DMS 273 (cell line): ENCODE data around the gene DMAP1.
"Not testable (repeated sequence)": the region's sequence is repeated elsewhere in the genome, so short reads cannot be mapped to it uniquely, and the experiment has no call there.

ENCODE experiments used
- DNase-seq: peaks from one replicate; lab custom pipeline; 2025; ENCODE audit not compliant: unreplicated experiment; lab: John Stamatoyannopoulos, UW

The DMAP1 gene

GRCh38 chr1:44213222-44214112 lies at the start of gene DMAP1:
Gene DMAP1, plus strand, starts transcription at chr1:44213471. Its CDS starts 283 bp downstream, at chr1:44213754.
- DNase-seq, result peak; percentile 93

GRCh38 chr1:44168520-44169098 lies 44.7 kb upstream of the DMAP1 start:
- DNase-seq, result no peak

- no peak for DNase-seq
Observed at GRCh38 chr1:44170281-44170823, 42.9 kb upstream of the DMAP1 start.

GRCh38 chr1:44174630-44175029 lies 38.6 kb upstream of the DMAP1 start:
- no peak for DNase-seq

- DNase-seq, result no peak
Observed at GRCh38 chr1:44200336-44200735, 12.9 kb upstream of the DMAP1 start.

GRCh38 chr1:44206545-44206944 lies 6.7 kb upstream of the DMAP1 start:
- DNase-seq, result not testable (repeated sequence)

GRCh38 chr1:44208226-44208625 lies 5.0 kb upstream of the DMAP1 start:
- no peak for DNase-seq

- no peak for DNase-seq
Observed at GRCh38 chr1:44210595-44210994, 2.7 kb upstream of the DMAP1 start.

GRCh38 chr1:44212355-44213221 lies 683 bp upstream of the DMAP1 start:
- DNase-seq, result no peak

GRCh38 chr1:44217809-44218410 lies 4.6 kb downstream of the DMAP1 start:
- peak; percentile 90 for DNase-seq

- DNase-seq, result no peak
Observed at GRCh38 chr1:44218503-44219300, 5.4 kb downstream of the DMAP1 start.

- no peak for DNase-seq
Observed at GRCh38 chr1:44219301-44219626, 6.0 kb downstream of the DMAP1 start.

- no peak for DNase-seq
Observed at GRCh38 chr1:44220001-44220751, 6.9 kb downstream of the DMAP1 start.

- no peak for DNase-seq
Observed at GRCh38 chr1:44220755-44221154, 7.5 kb downstream of the DMAP1 start.

GRCh38 chr1:44221769-44222168 lies 8.5 kb downstream of the DMAP1 start:
- no peak for DNase-seq

- DNase-seq, result no peak
Observed at GRCh38 chr1:44222397-44223186, 9.3 kb downstream of the DMAP1 start.

- no peak for DNase-seq
Observed at GRCh38 chr1:44223187-44223610, 9.9 kb downstream of the DMAP1 start.

GRCh38 chr1:44225761-44226160 lies 12.5 kb downstream of the DMAP1 start:
- peak; percentile 31 for DNase-seq

GRCh38 chr1:44227211-44227610 lies 13.9 kb downstream of the DMAP1 start:
- DNase-seq, result no peak
